Tibial nerve (tissue), 4 donors: ENCODE data around the gene COL6A2. TPM values are rescaled to one million over a fixed set of nuclear protein-coding genes. Genes with fewer than 3 reads are reported as not detected.

Experiments used
- DNase-seq, 2 donors: peaks; one replicate each; pipeline ENCODE4 v3.0.0-alpha.2; 2019; ENCODE audit warnings: low spot score in 2 of 2
- H3K27ac ChIP-seq, 4 donors: fragments of 200-600 bp; sonication (generic) in 3 of 4; one replicate each; pipeline ENCODE4 v1.5.1; 2017 to 2019; ENCODE audit warnings: mild to moderate bottlenecking in 1 of 4
- H3K27me3 ChIP-seq, 2 donors: fragments of 200-600 bp; sonication (generic) in 1 of 2; one replicate each; pipeline versions ENCODE4 v1.5.1 to v1.6.0; 2017 to 2019
- H3K36me3 ChIP-seq, 3 donors: fragments of 200-600 bp; sonication (generic); one replicate each; pipeline ENCODE4 v1.5.1; 2018 to 2019
- H3K4me1 ChIP-seq, 4 donors: fragments of 200-600 bp; sonication (generic) in 3 of 4; one replicate each; pipeline ENCODE4 v1.5.1; 2017 to 2019
- H3K4me3 ChIP-seq, 4 donors: fragments of 200-600 bp; sonication (generic) in 3 of 4; one replicate each; pipeline ENCODE4 v1.5.1; 2017 to 2019; ENCODE audit warnings: mild to moderate bottlenecking in 1 of 4, moderate library complexity in 1 of 4
- H3K9me3 ChIP-seq, 4 donors: fragments of 200-600 bp; sonication (generic) in 3 of 4; one replicate each; pipeline ENCODE4 v1.5.1; 2017 to 2019
- CTCF ChIP-seq, 5 experiments: fragments of 200-600 bp in 3 of 5; fragments of 450-650 bp in 2 of 5; sonication (generic) in 3 of 5; IDR thresholded peaks; one replicate each; pipeline ENCODE4 v1.5.1; 2016 to 2019; ENCODE audit warnings: antibody characterized with exemption in 5 of 5, mild to moderate bottlenecking in 3 of 5, moderate library complexity in 2 of 5
- EP300 ChIP-seq, 2 donors: sonication (generic); formaldehyde crosslinking; IDR thresholded peaks; one replicate each; pipeline ENCODE4 v1.6.1; 2017; ENCODE audit warnings: antibody characterized with exemption in 2 of 2, mild to moderate bottlenecking in 1 of 2
- POLR2A ChIP-seq, 2 donors: fragments of 450-650 bp; IDR thresholded peaks; one replicate each; pipeline ENCODE4 v1.6.1; 2017; ENCODE audit warnings: antibody characterized with exemption in 2 of 2, mild to moderate bottlenecking in 2 of 2, moderate library complexity in 2 of 2
- WGBS, 2 donors: methylation state at CpG; one replicate each; pipeline ENCODE4 v1.1.5; 2018; 5-methylcytosine and 5-hydroxymethylcytosine counted together
- total RNA-seq, 4 donors: library from RNA; depleted of rRNA; stranded (reverse); fragments of >200 nt; gene quantifications; one replicate each; pipeline ENCODE4 v1.1.0, GENCODE V29; 2016

Gene COL6A2
- total RNA-seq, 4 donors from 2014 or later = 470 to 1,210 (median 744) TPM

GRCh38 chr21:46080171-46081021 lies 17.5 kb upstream of the COL6A2 start:
- TF ChIP-seq EP300 (IDR thresholded peaks at IDR 0.05) (no peak), POLR2A (IDR thresholded peaks at IDR 0.05) (no peak)
- Histone ChIP-seq H3K36me3 (no peaks in the 10 kb centered on the region), H3K4me1 (peaks cover 0 to 30% (median 1%) of the 10 kb centered on the region in 4 donors), H3K9me3 (no peaks in the 10 kb centered on the region), H3K4me3 (no peak overlapping the region), H3K27ac (no peak overlapping the region), H3K27me3 (peaks cover 0 to 11% of the 10 kb centered on the region in 2 donors)
- 51 to 56% methylated on average over 25 to 27 of the region's 30 CpGs for WGBS, 2 donors
- peak in 1 of 2 donors; percentile 4 for DNase-seq

GRCh38 chr21:46081022-46081861 lies 16.7 kb upstream of the COL6A2 start:
- TF ChIP-seq CTCF (IDR thresholded peaks at IDR 0.05) = no peak
- WGBS, 2 donors = 84 to 85% methylated on average over 28 to 32 of the region's 39 CpGs
- no peak overlapping the region for H3K27ac ChIP-seq
- peaks cover 0 to 30% (median 1%) of the 10 kb centered on the region in 4 donors for H3K4me1 ChIP-seq
- H3K27me3 ChIP-seq = peaks cover 0 to 11% of the 10 kb centered on the region in 2 donors
- no peak overlapping the region for H3K4me3 ChIP-seq
- peaks cover 0 to 5% (median 0%) of the 10 kb centered on the region in 4 donors for H3K9me3 ChIP-seq
- H3K36me3 ChIP-seq = no peaks in the 10 kb centered on the region
- DNase-seq = no peak

GRCh38 chr21:46081862-46082712 lies 15.8 kb upstream of the COL6A2 start:
- WGBS, 2 donors = 77 to 79% methylated on average over 22 to 27 of the region's 35 CpGs
- Histone ChIP-seq H3K9me3 (peaks cover 0 to 9% (median 0%) of the 10 kb centered on the region in 4 donors), H3K27me3 (peaks cover 0 to 11% of the 10 kb centered on the region in 2 donors), H3K36me3 (no peaks in the 10 kb centered on the region), H3K4me1 (peaks cover 0 to 30% (median 1%) of the 10 kb centered on the region in 4 donors), H3K27ac (no peak overlapping the region), H3K4me3 (no peak overlapping the region)
- no peak for DNase-seq
- TF ChIP-seq POLR2A (IDR thresholded peaks at IDR 0.05) (no peak), EP300 (IDR thresholded peaks at IDR 0.05) (no peak), CTCF (IDR thresholded peaks at IDR 0.05) (no peak)

- DNase-seq = no peak
- 92 to 100% methylated on average over 2 to 5 of the region's 5 CpGs for WGBS, 2 donors
- H3K27me3 ChIP-seq = peaks cover 0 to 11% of the 10 kb centered on the region in 2 donors
- TF ChIP-seq CTCF (IDR thresholded peaks at IDR 0.05) (no peak), EP300 (IDR thresholded peaks at IDR 0.05) (no peak), POLR2A (IDR thresholded peaks at IDR 0.05) (no peak)
- peaks cover 0 to 30% (median 1%) of the 10 kb centered on the region in 4 donors for H3K4me1 ChIP-seq
- H3K36me3 ChIP-seq = no peaks in the 10 kb centered on the region
- H3K9me3 ChIP-seq = peaks cover 0 to 13% (median 0%) of the 10 kb centered on the region in 4 donors
- no peak overlapping the region for H3K4me3 ChIP-seq
- H3K27ac ChIP-seq = no peak overlapping the region
These were observed 15.3 kb upstream of the COL6A2 start for GRCh38 chr21:46082713-46082962.
